Upper lobe of left lung (tissue), 6 donors: ENCODE measurements around the gene CEP89. TPM values are rescaled to one million over a fixed set of nuclear protein-coding genes. Genes with fewer than 3 reads are reported as not detected.

Source experiments
- ATAC-seq, 2 donors: fragments of 200-7000 bp; cut with Tn5 transposase; one replicate each; pipeline ENCODE4 v1.9.1; 2022; ENCODE audit warnings: mild to moderate bottlenecking in 2 of 2, moderate library complexity in 2 of 2; ENCODE audit not compliant: low FRiP score in 2 of 2
- DNase-seq, 2 donors: peaks; one replicate each; pipeline ENCODE4 v3.0.0-alpha.2; 2019 to 2020
- H3K27ac ChIP-seq, 4 donors: fragments of 200-600 bp; sonication (generic); one replicate each; pipeline ENCODE4 v1.5.1; 2016 to 2019
- H3K27me3 ChIP-seq, 4 donors: fragments of 200-600 bp; sonication (generic); one replicate each; pipeline ENCODE4 v1.5.1; 2017 to 2019
- H3K36me3 ChIP-seq, 4 donors: fragments of 200-600 bp; sonication (generic); one replicate each; pipeline ENCODE4 v1.5.1; 2016 to 2019
- H3K4me1 ChIP-seq, 4 donors: fragments of 200-600 bp; sonication (generic); one replicate each; pipeline ENCODE4 v1.5.1; 2018 to 2019
- H3K4me3 ChIP-seq, 4 donors: fragments of 200-600 bp; sonication (generic); one replicate each; pipeline ENCODE4 v1.5.1; 2017 to 2019; ENCODE audit warnings: mild to moderate bottlenecking in 2 of 4, moderate library complexity in 1 of 4
- H3K9me3 ChIP-seq, 4 donors: fragments of 200-600 bp; sonication (generic); one replicate each; pipeline ENCODE4 v1.5.1; 2018 to 2019
- EP300 ChIP-seq, 4 donors: sonication (generic); formaldehyde crosslinking; IDR thresholded peaks; one replicate each; pipeline ENCODE4 v1.5.1; 2017; ENCODE audit warnings: antibody characterized with exemption in 4 of 4, control low read depth in 2 of 4
- POLR2A ChIP-seq, 4 donors: fragments of 450-650 bp; IDR thresholded peaks; one replicate each; pipeline ENCODE4 v1.5.1; 2016 to 2017; ENCODE audit warnings: antibody characterized with exemption in 4 of 4, mild to moderate bottlenecking in 2 of 4
- POLR2AphosphoS5 ChIP-seq, 2 donors: sonication (generic); formaldehyde crosslinking; IDR thresholded peaks; one replicate each; pipeline ENCODE4 v1.5.1; 2017; ENCODE audit warnings: antibody characterized with exemption in 2 of 2
- WGBS, 2 donors: methylation state at CpG; one replicate each; pipeline ENCODE4 v1.1.5; 2017 to 2018; 5-methylcytosine and 5-hydroxymethylcytosine counted together
- total RNA-seq, 6 donors: library from RNA; depleted of rRNA in 4 of 6; stranded (reverse); fragments of >200 nt in 4 of 6; gene quantifications; one replicate each; pipeline versions ENCODE4 v1.1.0 to v1.2.1, GENCODE V29; 2016 to 2021
- TF ChIP-seq, protein P1 (sequence below), 6 experiments: fragments of 450-650 bp in 4 of 6; fragments of 200-600 bp in 2 of 6; sonication (generic) in 2 of 6; IDR thresholded peaks; one replicate each; pipeline ENCODE4 v1.5.1; 2016 to 2019; ENCODE audit warnings: antibody characterized with exemption in 6 of 6
- donor health status: DM: no; HTN: no; CAD: no; lungs with moderate emphysema.
- donor health status: DM: no; HTN: yes; CAD: no; lungs with severe emphysema.

Gene CEP89
- total RNA-seq, 6 donors from 2014 or later: 10.1 to 16.0 (median 14.1) TPM

DNA sequence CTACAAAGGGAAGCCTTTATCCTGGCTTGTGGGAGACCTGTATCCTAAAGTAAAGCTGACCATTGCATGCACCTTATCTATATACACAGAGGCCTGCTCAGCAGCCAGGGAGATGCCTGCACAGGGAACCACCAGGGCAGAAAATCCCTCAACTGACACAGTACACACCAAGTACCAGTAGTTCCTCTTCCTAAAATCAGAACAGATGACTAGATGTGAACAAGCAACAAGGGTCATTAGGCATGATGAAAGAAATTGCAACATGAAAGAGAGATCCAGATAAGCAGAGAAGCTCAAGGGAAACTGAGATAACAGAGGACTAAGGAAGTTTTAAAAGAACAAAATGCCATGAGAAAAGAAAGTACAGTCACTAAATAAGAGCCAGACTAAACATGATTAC is 62.5 kb downstream of the CEP89 start:
- no peaks in the 10 kb centered on the region for H3K9me3 ChIP-seq
- peaks cover 0 to 51% (median 13%) of the 10 kb centered on the region in 4 donors for H3K36me3 ChIP-seq
- TF ChIP-seq, protein P1, sequence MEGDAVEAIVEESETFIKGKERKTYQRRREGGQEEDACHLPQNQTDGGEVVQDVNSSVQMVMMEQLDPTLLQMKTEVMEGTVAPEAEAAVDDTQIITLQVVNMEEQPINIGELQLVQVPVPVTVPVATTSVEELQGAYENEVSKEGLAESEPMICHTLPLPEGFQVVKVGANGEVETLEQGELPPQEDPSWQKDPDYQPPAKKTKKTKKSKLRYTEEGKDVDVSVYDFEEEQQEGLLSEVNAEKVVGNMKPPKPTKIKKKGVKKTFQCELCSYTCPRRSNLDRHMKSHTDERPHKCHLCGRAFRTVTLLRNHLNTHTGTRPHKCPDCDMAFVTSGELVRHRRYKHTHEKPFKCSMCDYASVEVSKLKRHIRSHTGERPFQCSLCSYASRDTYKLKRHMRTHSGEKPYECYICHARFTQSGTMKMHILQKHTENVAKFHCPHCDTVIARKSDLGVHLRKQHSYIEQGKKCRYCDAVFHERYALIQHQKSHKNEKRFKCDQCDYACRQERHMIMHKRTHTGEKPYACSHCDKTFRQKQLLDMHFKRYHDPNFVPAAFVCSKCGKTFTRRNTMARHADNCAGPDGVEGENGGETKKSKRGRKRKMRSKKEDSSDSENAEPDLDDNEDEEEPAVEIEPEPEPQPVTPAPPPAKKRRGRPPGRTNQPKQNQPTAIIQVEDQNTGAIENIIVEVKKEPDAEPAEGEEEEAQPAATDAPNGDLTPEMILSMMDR (IDR thresholded peaks at IDR 0.05): no peak
- TF ChIP-seq POLR2AphosphoS5 (IDR thresholded peaks at IDR 0.05) (no peak), POLR2A (IDR thresholded peaks at IDR 0.05) (no peak), EP300 (IDR thresholded peaks at IDR 0.05) (no peak)
- H3K27ac ChIP-seq: no peak overlapping the region
- H3K4me3 ChIP-seq: no peak overlapping the region
- no peaks in the 10 kb centered on the region for H3K4me1 ChIP-seq
- DNase-seq (no peak), ATAC-seq (no peak)
- no peaks in the 10 kb centered on the region for H3K27me3 ChIP-seq

DNA sequence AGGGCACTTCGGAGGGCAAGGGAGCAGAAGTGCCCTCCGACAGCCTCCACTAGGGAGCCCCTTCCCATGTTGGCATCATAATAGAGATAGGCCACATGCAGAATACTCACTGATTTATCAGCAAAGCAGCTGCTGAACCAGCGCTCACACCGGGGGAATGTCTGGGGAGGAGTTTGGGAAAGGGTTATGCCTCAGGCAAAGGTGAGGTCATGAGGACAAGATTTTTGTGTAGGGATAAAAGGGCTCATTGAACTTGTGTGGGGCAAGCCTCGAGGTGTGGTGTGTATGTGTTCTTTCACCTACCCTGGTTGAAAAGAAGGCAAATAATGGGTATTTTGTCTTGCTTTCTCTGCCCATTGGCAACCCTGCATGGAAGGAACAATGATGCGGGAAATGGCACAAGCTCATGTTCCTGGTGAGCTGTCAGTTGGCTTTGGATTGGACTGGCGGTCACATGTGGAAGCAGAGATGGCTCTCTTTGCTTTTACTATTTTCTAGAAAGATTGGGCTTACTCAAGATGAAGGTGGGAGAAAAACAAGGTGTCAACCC is 63.0 kb downstream of the CEP89 start:
- 94 to 96% methylated on average over 7 of the region's 7 CpGs for WGBS, 2 donors
- TF ChIP-seq EP300 (IDR thresholded peaks at IDR 0.05): no peak
- TF ChIP-seq, protein P1 (IDR thresholded peaks at IDR 0.05): no peak
- no peak for TF ChIP-seq POLR2A (IDR thresholded peaks at IDR 0.05)
- TF ChIP-seq POLR2AphosphoS5 (IDR thresholded peaks at IDR 0.05): no peak
- Histone ChIP-seq H3K27ac (no peak overlapping the region), H3K9me3 (no peaks in the 10 kb centered on the region), H3K27me3 (no peaks in the 10 kb centered on the region), H3K36me3 (peaks cover 0 to 47% (median 14%) of the 10 kb centered on the region in 4 donors), H3K4me1 (no peaks in the 10 kb centered on the region), H3K4me3 (no peak overlapping the region)
- DNase-seq: no peak
- no peak for ATAC-seq

DNA sequence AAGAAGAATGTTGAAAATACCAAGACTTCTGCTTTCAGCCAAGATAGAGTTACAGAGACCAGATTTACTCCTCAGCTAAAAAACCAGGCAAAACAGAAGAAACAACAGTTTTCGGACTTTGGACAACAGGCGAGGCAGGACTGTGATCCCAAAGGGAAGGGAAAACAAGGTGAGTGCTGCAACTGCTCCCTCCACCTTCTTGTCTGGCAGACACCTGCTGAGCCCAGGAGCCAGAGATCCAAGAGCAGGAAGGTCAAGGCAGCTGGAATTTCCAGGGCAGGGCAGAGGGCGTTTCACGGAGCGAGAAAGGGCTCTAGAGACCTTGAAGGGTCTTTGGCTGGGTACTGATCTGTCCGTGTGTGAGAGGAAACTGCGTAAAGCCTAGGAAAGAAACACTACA is 69.3 kb downstream of the CEP89 start:
- Histone ChIP-seq H3K9me3 (no peaks in the 10 kb centered on the region), H3K27me3 (no peaks in the 10 kb centered on the region), H3K4me1 (no peaks in the 10 kb centered on the region), H3K4me3 (no peak overlapping the region), H3K27ac (no peak overlapping the region), H3K36me3 (peaks cover 0 to 51% (median 8%) of the 10 kb centered on the region in 4 donors)
- no peak for ATAC-seq
- DNase-seq: no peak
- 90 to 95% methylated on average over 7 of the region's 7 CpGs for WGBS, 2 donors
- TF ChIP-seq POLR2AphosphoS5 (IDR thresholded peaks at IDR 0.05) (no peak), POLR2A (IDR thresholded peaks at IDR 0.05) (no peak), EP300 (IDR thresholded peaks at IDR 0.05) (no peak)
- TF ChIP-seq, protein P1 (IDR thresholded peaks at IDR 0.05): no peak

DNA sequence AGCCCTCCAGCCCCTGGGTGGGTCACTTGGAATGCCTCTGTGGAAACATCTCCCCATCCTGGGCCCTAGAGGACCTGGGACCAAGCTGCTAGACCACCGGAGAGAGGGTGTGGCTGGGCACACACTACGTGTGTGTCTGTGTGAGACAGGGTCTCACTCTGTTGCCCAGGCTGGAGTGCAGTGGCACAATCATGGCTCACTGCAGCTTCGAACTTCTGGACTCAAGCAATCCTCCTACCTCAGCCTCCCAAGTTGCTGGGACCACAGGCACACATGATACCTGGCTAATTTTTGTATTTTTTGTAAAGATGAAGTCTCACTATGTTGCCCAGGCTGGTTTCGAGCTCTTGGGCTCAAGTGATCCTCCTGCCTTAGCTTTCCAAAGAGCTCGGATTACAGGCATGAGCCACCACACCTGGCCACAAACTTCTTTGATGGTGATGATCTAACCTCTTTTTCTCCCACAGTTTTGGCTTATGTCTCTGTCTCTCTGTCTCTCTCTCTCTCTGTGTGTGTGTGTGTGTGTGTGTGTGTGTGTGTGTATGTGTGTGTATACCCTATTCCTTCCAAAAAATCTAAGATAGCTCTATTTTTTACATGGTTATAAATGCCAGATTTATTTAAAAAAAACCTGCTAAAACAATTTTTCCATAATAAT is 70.1 kb downstream of the CEP89 start:
- Histone ChIP-seq H3K4me3 (no peak overlapping the region), H3K4me1 (no peaks in the 10 kb centered on the region), H3K36me3 (peaks cover 0 to 44% (median 6%) of the 10 kb centered on the region in 4 donors), H3K27ac (no peak overlapping the region), H3K9me3 (no peaks in the 10 kb centered on the region), H3K27me3 (no peaks in the 10 kb centered on the region)
- WGBS, 2 donors: 71 to 93% methylated on average over 5 of the region's 5 CpGs
- DNase-seq (no peak), ATAC-seq (no peak)
- TF ChIP-seq, protein P1 (IDR thresholded peaks at IDR 0.05): no peak
- TF ChIP-seq POLR2A (IDR thresholded peaks at IDR 0.05): no peak
- no peak for TF ChIP-seq POLR2AphosphoS5 (IDR thresholded peaks at IDR 0.05)
- TF ChIP-seq EP300 (IDR thresholded peaks at IDR 0.05): no peak
